Activated CD4-positive, alpha-beta T cell treated with anti-CD3 and anti-CD28 coated beads for 4 hours (primary cell): ENCODE measurements around the gene ZSWIM8.
"Not testable (repeated sequence)": the region's sequence is repeated elsewhere in the genome, so short reads cannot be mapped to it uniquely, and the experiment has no call there.

ENCODE experiments used
- DNase-seq, 2 donors: peaks; one replicate each; pipeline ENCODE4 v3.0.0-alpha.2; 2020

ZSWIM8 gene

GRCh38 chr10:73814896-73815718 lies 29.7 kb downstream of the ZSWIM8 start:
- DNase-seq: no peak

GRCh38 chr10:73815719-73816030 lies 30.3 kb downstream of the ZSWIM8 start:
- DNase-seq: no peak

DNA sequence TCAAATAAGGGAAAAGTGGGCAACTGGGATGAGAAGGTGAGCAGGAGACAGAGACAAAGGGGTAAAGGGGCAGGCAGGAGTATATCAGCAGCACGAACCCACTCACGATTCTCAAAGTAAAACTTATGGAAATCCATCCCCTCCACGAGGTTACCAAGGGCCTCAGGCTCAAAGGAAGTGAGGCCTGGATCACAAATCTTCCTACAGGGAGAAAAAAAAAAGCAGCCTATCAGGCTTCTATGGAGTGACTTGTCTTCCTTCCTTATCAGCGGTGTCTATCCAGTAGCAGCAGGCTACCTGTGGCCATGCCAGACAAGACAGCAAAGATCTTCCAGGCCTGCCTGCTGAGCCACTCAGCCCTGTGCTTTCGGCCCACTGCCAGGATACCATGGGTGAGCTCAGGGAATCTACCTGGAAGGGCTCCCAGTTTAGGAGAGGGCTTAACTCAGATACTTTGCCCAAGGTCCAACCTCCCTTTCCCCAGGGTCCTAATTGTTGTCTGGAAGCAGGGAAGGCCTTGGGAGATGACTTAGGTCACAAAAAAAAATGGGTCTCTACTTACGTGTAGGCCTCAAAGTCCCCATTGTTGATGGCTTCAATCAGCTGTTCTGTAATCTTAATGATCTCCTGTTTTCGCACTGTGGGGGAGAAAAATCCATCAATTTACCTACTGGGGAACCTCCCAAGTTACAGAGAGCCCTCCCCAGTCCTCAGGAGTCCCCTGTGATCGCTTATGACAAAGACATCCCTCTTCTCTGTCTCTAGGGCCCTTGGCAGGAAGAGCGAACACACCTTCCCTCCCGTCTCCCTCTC lies 31.7 kb downstream of the ZSWIM8 start:
- no peak for DNase-seq

DNA sequence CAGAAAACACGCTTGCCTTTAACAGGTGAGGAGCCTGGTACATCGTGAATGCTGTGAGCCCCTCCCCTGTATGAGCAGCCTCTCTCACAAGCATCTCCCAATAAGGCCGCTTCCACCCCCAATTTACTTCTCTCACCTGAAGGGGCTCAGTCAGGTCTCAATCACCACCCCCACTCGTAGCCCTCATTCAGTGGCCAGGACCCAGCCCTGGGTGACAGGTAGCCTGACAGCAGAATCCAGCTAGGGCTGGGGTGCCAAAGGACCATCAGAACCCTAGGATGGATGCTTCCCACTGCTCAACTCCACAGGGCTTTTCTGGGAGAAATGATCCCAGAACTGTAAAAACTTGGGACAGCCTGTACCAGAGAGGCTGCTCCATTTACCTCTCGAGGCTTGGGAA lies 32.4 kb downstream of the ZSWIM8 start:
- DNase-seq: no peak

GRCh38 chr10:73818402-73818801 lies 33.0 kb downstream of the ZSWIM8 start:
- DNase-seq: no peak

GRCh38 chr10:73819081-73819480 lies 33.7 kb downstream of the ZSWIM8 start:
- no peak for DNase-seq

- no peak for DNase-seq
Observed at GRCh38 chr10:73819513-73820093, 34.2 kb downstream of the ZSWIM8 start.

- no peak for DNase-seq
Observed at GRCh38 chr10:73823391-73823790, 38.0 kb downstream of the ZSWIM8 start.

GRCh38 chr10:73824146-73824725 lies 38.8 kb downstream of the ZSWIM8 start:
- no peak for DNase-seq

- no peak for DNase-seq
Observed at GRCh38 chr10:73827346-73828089, 42.1 kb downstream of the ZSWIM8 start.

- DNase-seq: no peak
Observed at GRCh38 chr10:73828161-73828560, 42.8 kb downstream of the ZSWIM8 start.

DNA sequence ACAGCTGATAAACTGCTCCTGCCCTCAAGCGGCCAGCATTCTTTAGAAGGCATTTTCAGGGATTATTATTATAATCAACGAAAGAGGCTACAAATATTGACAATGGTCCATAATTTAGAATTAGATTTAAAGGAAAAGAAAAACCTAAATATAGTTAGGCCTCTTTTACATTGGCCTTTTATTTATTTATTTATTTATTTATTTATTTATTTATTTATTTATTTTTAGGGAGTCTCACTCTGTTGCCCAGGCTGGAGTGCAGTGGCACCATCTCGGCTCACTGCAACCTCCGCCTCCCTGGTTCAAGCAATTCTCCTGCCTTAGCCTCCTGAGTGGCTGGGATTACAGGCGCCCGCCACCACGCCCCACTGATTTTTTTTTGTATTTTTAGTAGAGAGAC lies 43.7 kb downstream of the ZSWIM8 start:
- not testable (repeated sequence) for DNase-seq

- DNase-seq: no peak
Observed at GRCh38 chr10:73836427-73836980, 51.1 kb downstream of the ZSWIM8 start.

- DNase-seq: no peak
Observed at GRCh38 chr10:73837072-73837471, 51.7 kb downstream of the ZSWIM8 start.

GRCh38 chr10:73838008-73838567 lies 52.7 kb downstream of the ZSWIM8 start:
- no peak for DNase-seq

- DNase-seq: no peak
Observed at GRCh38 chr10:73838827-73839226, 53.4 kb downstream of the ZSWIM8 start.

DNA sequence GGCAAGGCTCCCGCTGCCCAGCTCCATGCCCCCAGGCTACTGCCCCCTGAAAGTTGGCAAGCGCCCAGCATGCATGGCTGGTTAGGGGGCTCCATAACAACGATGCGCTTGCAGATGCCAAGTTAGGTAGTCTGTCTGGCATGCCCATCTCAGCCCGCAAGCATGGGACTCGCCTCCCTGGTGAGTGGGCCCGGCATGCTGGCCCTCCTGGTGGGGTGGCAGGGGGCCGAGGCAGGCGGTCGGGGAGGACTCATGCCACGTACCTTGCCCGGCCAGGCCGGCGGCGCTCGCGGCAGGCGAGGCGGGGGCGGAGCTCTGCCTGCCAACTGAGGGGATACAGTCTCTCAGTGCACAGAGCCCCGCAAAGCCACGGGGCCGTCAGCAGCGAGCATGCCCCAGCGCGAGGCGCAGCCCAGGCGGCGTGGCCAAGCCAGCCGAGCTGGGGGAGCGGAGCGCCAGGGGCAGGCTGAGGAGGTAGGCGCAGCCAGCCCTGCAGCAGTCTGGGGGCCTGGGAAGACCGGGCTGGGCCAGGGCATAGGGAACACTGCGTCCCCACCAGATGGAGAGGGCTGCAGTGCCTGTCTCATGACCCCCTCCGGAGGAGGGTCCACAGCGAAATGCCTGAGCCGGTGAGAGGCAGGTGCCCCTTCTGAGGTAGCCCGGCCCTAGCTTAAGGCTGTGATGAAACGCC lies 54.0 kb downstream of the ZSWIM8 start:
- DNase-seq: no peak

DNA sequence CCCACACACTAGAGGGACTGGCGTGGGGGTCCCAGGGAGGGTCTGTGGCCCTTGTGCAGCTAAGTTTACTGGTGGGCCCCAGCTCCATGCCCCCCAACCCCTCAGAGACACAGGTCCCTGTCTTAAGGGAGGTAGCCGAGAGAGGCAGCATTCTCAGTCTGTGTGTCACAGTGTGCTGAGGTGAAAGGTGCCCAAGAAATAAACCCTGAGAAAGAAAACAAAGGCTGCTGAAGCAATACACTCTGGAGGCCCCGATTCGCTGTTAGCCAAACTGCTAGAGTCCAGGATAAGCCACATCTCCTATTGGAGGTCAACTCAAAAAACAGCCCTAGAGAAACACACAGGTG lies 54.6 kb downstream of the ZSWIM8 start:
- DNase-seq: no peak

GRCh38 chr10:73840403-73841060 lies 55.1 kb downstream of the ZSWIM8 start:
- DNase-seq: no peak

DNA sequence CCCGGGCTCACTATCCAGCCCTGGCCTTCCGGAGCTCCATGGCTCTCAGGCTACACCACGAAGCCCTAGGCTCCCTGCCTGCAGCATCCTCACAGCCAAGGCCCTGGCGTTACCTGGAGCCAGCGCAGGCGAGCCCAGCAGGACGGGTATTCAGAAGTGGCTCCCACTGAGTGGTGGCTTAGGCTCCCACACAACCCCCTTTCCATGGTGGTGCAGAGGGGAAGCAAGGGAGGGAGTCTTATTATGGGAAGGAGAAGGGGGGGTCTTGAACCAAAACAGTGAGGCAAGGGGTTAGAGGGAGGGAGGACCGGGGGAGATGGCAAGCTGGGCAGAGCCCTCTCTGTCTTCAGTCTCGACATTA lies 55.6 kb downstream of the ZSWIM8 start:
- no peak for DNase-seq
